Psoas muscle (tissue), 8 donors: ENCODE data around the gene FREM1. TPM values are rescaled to one million over a fixed set of nuclear protein-coding genes. Genes with fewer than 3 reads are reported as not detected.

Experiments
- ATAC-seq, 4 donors: fragments of 200-7000 bp; cut with Tn5 transposase; one replicate each; pipeline ENCODE4 v1.9.1; 2020; ENCODE audit warnings: moderate library complexity in 3 of 4, mild to moderate bottlenecking in 2 of 4
- DNase-seq, 2 donors: peaks; one replicate each; pipeline ENCODE4 v3.0.0-alpha.2; 2020
- H3K27ac ChIP-seq: fragments of 200-600 bp; one replicate; pipeline ENCODE4 v1.8.0; 2022
- H3K27me3 ChIP-seq, 3 donors: fragments of 200-600 bp in 1 of 3; one replicate each; pipeline versions ENCODE4 v1.6.1 to v1.8.0; 2013 to 2022; ENCODE audit warnings: low read length in 2 of 3, mild to moderate bottlenecking in 2 of 3, moderate library complexity in 1 of 3; ENCODE audit not compliant: insufficient read depth in 3 of 3
- H3K36me3 ChIP-seq, 2 donors: fragments of 200-600 bp in 1 of 2; one replicate each; pipeline versions ENCODE4 v1.6.1 to v1.8.0; 2013 to 2022; ENCODE audit warnings: low read depth in 1 of 2, mild to moderate bottlenecking in 1 of 2, moderate library complexity in 1 of 2; ENCODE audit not compliant: insufficient read depth in 1 of 2
- H3K4me1 ChIP-seq: fragments of 200-600 bp; one replicate; pipeline ENCODE4 v1.8.0; 2022
- H3K4me3 ChIP-seq: fragments of 200-600 bp; one replicate; pipeline ENCODE4 v1.8.0; 2022; ENCODE audit warnings: mild to moderate bottlenecking
- H3K9me3 ChIP-seq: fragments of 200-600 bp; one replicate; pipeline ENCODE4 v1.8.0; 2022
- WGBS, 3 donors: extraction: QIAGEN DNeasy Blood & Tissue Kit; methylation state at CpG; one replicate each; pipeline versions ENCODE4 v1.1.6 to v1.1.7; 2013; 5-methylcytosine and 5-hydroxymethylcytosine counted together
- intact Hi-C, 2 donors: fragments of 100-400 bp; cut with DNase I; formaldehyde crosslinking; loops; one replicate each; pipeline versions ENCODE4 v1.11.0 to v1.14.2; 2022
- polyA plus RNA-seq, 3 donors: library from polyadenylated mRNA; stranded (reverse); fragments of 200-250 nt; gene quantifications; one replicate each; pipeline ENCODE4 v1.2.3, GENCODE V29; 2013
- total RNA-seq, 4 donors: library from RNA; stranded (reverse); fragmentation: NEBNext Ultra II Directional in 2 of 4; extraction: Animal tissue kit (Norgen Biotek cat#: 25700) in 2 of 4; gene quantifications; one replicate each; pipeline versions ENCODE4 v1.2.1 to v1.2.4, GENCODE V29; 2021 to 2023
- TF ChIP-seq, protein P1 (sequence below): fragments of 200-600 bp; IDR thresholded peaks from one replicate; pipeline ENCODE4 v1.8.0; 2022; ENCODE audit warnings: antibody characterized with exemption
- donor health status: healthy with polysubstance abuse.
- donor health status: DM: no; HTN: no; CAD: no; lungs with moderate emphysema.
- donor health status: Bipolar disorder and iron deficiency.
- donor health status: healthy.
- donor health status: DM: yes; HTN: yes; CAD: no.
- donor health status: DM: no; HTN: no; CAD: no.
- donor health status: DM: no; HTN: no; CAD: no.
- donor health status: DM: yes; HTN: yes; CAD: no.

Gene FREM1
- total and polyA plus RNA-seq, 7 donors: 0.20 to 3.7 (median 0.79) TPM

DNA sequence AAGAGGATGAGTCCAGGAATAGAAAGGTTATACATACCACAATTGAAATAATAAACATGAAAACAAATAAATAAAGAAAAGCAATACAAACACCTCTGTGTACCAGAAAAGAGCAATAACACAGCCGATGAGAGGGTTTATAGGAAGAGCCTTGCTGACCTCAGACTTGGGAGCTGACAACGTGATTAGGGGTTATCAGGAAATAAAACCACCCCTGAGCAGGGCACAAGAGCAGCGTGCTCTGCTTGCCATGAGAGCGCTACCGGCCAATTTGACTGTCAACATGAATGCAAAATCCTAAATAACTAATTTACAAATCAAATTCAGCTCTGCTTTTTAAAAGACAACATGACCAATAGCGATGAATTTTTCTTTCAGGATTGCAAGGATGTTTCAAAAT is 2.6 kb upstream of the FREM1 start:
- WGBS, 3 donors: 79 to 83% (median 80%) methylated on average over 6 of the region's 6 CpGs
- H3K27ac ChIP-seq: no peak overlapping the region
- H3K4me1 ChIP-seq: no peaks in the 10 kb centered on the region
- intact Hi-C loops: no loop called here
- H3K36me3 ChIP-seq: no peaks in the 10 kb centered on the region
- H3K4me3 ChIP-seq: no peak overlapping the region
- no peaks in the 10 kb centered on the region for H3K27me3 ChIP-seq
- no peak for DNase-seq
- H3K9me3 ChIP-seq: no peaks in the 10 kb centered on the region
- TF ChIP-seq, protein P1, sequence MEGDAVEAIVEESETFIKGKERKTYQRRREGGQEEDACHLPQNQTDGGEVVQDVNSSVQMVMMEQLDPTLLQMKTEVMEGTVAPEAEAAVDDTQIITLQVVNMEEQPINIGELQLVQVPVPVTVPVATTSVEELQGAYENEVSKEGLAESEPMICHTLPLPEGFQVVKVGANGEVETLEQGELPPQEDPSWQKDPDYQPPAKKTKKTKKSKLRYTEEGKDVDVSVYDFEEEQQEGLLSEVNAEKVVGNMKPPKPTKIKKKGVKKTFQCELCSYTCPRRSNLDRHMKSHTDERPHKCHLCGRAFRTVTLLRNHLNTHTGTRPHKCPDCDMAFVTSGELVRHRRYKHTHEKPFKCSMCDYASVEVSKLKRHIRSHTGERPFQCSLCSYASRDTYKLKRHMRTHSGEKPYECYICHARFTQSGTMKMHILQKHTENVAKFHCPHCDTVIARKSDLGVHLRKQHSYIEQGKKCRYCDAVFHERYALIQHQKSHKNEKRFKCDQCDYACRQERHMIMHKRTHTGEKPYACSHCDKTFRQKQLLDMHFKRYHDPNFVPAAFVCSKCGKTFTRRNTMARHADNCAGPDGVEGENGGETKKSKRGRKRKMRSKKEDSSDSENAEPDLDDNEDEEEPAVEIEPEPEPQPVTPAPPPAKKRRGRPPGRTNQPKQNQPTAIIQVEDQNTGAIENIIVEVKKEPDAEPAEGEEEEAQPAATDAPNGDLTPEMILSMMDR: no peak
- ATAC-seq: no peak

DNA sequence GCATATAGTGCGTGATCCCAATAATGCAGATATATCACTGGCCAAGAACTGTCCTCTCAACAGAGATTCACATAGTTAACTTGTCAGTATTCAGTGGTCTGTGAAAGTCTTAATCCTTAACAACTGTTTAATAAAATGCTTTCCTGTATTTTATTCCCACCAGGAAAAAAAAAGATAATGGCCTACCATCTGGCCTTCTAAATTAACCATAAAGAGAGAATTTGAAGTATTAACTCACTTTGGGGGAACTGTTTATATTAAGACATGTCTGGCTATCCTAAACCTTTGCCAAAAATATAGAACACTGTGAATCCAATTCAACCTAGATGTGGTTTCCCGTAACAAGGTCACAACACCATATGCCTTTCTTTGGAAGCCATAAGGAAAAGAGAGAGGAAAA is 818 bp upstream of the FREM1 start:
- WGBS, 3 donors: 97 to 98% (median 97%) methylated on average over 2 of the region's 2 CpGs
- no peak for ATAC-seq

DNA sequence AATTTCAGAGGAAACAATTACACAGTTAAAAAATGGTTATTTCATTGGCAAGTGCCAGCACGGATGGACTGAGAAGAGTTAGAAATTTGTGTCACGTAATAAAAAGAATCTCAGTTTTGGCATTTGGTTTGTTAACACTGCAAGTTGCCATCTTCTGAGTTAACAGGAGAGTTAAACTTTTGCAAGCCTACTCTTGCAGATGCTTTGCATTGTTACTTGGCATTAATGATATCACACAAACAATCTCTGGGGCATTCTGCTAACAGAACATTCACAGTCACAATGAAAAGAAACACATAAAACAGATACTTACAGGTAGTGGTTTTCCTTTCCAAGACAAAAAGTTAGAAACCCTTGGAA is 647 bp downstream of the FREM1 start:
- Histone ChIP-seq H3K9me3 (no peaks in the 10 kb centered on the region), H3K36me3 (no peaks in the 10 kb centered on the region), H3K27ac (no peak overlapping the region), H3K4me1 (no peaks in the 10 kb centered on the region), H3K27me3 (no peaks in the 10 kb centered on the region), H3K4me3 (peak overlapping the region; percentile 53)
- intact Hi-C loops: no loop called here
- DNase-seq (no peak), ATAC-seq (no peak)
- 34 to 44% (median 35%) methylated on average over 2 of the region's 2 CpGs for WGBS, 3 donors
- TF ChIP-seq, protein P1: no peak

More for the DNA sequence above, 818 bp upstream of the FREM1 start:
- Histone ChIP-seq H3K36me3 (no peaks in the 10 kb centered on the region), H3K27me3 (no peaks in the 10 kb centered on the region), H3K9me3 (no peaks in the 10 kb centered on the region), H3K4me1 (no peaks in the 10 kb centered on the region), H3K4me3 (no peak overlapping the region), H3K27ac (no peak overlapping the region)
- TF ChIP-seq, protein P1: no peak
- DNase-seq: no peak
- intact Hi-C loops: no loop called here

DNA sequence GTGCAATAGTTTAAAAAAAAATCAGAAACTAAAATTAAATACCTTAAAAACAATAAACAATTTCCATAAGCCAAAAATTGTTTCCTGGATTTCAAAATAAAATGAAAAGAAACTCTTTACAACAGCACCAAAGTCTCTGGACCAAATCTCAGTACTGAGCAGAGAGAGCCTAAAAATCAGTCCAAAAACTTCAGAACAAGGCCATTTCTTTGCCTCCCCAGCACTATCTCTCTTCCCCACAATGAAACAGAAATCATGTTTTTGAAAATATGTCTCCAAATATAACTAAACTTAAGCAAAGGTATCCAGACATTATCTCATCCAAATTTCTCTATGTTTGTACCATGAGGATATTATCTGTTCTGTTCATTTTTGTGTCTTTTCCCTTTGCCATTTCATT is 1.0 kb downstream of the FREM1 start:
- H3K4me3 ChIP-seq: peak overlapping the region; percentile 53
- H3K27me3 ChIP-seq: no peaks in the 10 kb centered on the region
- no peaks in the 10 kb centered on the region for H3K9me3 ChIP-seq
- intact Hi-C loops: no loop called here
- H3K27ac ChIP-seq: no peak overlapping the region
- TF ChIP-seq, protein P1: no peak
- no peaks in the 10 kb centered on the region for H3K4me1 ChIP-seq
- no peak for ATAC-seq
- no peaks in the 10 kb centered on the region for H3K36me3 ChIP-seq
- DNase-seq: no peak
